Islet of Langerhans (tissue), 1 donor: ENCODE results near the gene ZNF598.
"Not testable (repeated sequence)": the region's sequence is repeated elsewhere in the genome, so short reads cannot be mapped to it uniquely, and the experiment has no call there.

Source experiments
- FAIRE-seq: peaks from one replicate; lab custom pipeline; 2011; peaks lifted over from hg19 to GRCh38; lab: Jason Lieb, UNC

ZNF598 gene

DNA sequence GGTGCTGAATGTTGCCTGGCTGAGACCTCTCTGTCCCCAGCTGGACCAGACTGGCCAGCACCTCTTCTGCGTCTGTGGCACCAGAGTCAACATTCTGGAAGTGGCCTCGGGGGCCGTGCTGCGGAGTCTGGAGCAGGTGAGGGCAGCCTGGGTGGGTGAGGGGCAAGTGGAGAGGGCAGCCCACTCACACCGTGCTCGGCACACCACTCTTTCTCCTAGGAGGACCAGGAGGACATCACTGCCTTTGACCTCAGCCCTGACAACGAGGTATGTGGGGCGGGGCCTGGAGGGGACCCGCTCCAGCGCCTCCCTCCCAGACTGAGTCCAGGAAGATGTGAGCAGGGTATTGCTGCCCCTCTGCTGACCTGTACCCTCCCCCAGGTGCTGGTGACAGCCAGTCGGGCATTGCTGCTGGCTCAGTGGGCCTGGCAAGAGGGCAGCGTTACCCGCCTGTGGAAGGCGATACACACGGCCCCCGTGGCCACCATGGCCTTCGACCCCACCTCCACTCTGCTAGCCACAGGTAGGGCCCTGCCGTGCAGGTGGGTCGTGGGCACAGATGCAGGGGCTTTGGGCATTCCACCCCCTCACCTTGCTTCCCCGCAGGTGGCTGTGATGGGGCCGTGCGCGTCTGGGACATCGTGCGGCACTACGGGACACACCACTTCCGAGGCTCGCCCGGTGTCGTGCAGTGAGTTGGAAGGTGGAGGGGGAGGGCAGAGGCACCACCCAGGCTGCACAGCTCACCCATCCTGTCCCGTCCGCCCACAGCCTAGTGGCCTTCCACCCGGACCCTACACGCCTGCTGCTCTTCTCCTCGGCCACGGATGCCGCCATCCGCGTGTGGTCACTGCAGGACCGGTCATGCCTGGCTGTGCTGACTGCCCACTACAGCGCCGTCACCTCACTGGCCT lies 35.2 kb downstream of the ZNF598 start:
- no peak for FAIRE-seq

DNA sequence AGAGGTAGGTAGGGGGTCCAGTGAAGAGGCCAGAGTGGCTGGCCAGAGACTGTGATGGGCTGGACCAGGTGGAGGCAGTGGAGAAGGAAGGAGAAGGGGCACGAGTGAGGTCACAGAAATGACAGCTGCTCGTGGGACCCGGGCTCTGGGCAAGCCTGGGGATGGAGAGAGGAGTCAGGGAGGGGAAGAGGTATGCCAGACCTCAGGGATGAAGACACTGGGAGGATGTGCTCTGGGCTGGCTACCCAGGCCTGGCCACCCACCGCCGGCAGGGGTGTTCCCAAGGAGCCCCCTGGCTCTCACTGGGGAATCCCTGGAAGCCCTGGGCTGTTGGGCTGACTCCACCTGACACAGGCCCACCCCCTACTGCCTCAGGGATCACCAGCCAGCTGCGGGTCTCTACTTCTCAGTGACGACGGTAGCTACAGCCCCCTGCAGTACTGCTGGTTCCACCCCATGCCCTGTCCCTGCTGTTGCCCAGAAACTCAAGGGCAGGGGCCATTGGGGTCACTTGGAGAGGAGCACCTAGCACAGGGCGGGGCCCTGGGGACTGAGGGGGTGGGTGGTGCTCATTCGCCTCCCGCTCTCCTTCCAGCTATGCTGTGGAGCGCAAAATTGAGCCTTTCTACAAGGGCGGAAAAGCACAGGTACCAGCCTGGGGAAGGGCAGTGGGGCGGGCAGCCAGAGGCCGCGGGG lies 36.0 kb downstream of the ZNF598 start:
- no peak for FAIRE-seq

DNA sequence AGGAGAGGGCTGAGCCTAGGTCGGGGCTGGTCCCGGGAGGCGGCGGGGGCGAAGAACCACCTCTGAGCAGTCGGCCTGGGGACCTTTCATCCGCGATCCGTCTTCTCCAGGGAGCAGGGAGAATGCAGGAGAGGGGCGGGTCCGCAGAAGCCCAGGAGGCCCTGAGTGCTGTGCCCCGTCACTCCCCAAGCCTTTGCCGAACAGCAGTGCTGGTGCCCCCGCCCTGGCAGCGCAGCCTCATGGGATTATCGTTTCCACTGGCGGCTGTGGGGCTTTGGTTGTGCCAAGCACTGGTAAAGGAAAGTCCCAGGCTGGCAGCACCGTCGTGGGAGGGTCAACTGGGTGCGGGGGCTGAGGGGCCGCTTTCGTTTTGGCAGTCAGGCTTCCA lies 37.1 kb downstream of the ZNF598 start:
- FAIRE-seq, result no peak

DNA sequence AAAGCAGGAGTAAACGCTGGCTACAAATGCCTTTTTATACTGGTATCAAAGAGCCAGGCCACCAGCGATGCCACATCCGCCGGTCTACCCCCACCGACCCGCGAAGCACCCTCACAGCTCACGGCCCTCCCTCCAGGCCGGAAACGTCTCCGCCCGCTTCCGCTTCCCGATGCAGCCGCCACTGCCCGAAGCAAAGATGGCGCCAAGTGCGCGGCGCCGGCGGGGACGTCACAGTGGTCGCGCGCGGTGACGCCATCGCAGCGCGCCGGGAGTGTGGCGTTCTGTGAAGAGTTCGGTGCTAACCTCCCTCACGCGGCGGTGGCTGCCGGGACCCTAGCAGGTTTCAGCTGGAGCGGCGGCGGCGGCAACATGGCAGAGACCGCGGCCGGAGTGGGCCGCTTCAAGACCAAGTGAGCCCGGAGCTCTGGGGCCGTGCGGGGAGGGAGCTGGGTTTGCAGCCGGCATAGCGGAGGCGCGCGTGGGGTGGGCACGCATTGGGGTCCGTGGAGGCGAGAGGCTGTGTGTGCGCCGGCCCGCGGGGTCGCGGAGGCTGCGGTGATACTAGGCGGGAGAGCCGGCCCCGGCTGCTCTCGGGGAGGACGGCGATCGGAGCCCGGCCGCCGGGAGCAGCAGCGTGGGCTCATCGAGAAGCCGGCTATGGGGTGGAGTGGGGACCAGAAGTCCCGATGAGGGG lies 37.7 kb downstream of the ZNF598 start, which contains the start of gene TBL3:
TSS of gene TBL3 (plus strand) at position 258 of the 694 bp plus-strand sequence. CDS start at position 370, 112 bp downstream.
- peak; percentile 51 for FAIRE-seq

DNA sequence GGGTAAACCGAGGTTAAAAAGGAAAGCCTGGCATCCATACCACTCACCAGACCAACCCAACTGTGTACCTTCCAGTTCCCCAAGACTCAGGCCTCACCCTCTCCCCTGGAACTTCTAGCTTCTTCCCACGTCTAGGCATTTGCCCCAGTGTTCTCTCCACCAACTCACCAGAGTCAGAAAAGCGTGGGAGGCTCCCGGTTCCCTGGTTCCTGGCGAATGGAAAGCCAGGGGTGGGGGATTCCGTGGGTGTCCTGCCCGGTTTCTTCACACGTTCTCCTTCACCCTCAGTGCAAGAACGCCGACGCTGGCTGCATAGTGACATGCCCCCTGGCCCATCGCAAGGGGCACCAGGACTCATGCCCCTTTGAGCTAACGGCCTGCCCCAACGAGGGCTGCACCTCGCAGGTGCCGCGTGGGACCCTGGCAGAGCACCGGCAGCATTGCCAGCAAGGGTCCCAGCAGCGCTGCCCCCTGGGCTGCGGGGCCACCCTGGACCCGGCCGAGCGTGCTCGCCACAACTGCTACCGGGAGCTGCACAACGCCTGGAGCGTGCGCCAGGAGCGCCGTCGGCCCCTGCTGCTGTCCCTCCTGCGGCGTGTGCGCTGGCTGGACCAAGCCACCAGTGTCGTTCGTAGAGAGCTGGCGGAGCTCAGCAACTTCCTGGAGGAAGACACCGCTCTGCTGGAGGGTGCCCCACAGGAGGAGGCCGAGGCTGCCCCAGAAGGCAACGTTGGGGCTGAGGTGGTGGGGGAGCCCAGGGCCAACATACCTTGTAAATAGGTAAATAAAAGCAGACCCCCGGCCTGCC lies 41.3 kb downstream of the ZNF598 start:
- FAIRE-seq, result no peak

DNA sequence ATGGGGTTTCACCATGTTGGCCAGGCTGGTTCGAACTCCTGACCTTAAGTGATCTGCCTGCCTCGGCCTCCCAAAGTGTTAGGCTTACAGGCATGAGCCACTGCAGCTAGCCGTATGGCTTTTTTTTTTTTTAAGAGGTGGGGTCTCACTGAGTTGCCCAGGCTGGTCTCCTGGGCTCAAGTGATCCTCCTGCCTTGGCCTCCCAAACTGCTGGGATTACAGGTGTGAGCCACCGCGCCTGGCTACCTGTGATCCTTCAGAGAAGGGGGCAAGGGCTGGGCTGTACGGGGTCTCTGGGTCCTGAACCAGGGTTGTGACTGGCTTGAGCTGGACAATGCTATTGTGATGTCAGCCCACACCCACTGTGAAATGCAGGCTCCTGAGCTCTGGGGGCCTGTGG lies 43.2 kb downstream of the ZNF598 start, which contains the start of gene RNF151:
TSS of gene RNF151 (plus strand) at position 397 of the 400 bp plus-strand sequence. CDS start 26 bp downstream, outside the sequence.
- no peak for FAIRE-seq

DNA sequence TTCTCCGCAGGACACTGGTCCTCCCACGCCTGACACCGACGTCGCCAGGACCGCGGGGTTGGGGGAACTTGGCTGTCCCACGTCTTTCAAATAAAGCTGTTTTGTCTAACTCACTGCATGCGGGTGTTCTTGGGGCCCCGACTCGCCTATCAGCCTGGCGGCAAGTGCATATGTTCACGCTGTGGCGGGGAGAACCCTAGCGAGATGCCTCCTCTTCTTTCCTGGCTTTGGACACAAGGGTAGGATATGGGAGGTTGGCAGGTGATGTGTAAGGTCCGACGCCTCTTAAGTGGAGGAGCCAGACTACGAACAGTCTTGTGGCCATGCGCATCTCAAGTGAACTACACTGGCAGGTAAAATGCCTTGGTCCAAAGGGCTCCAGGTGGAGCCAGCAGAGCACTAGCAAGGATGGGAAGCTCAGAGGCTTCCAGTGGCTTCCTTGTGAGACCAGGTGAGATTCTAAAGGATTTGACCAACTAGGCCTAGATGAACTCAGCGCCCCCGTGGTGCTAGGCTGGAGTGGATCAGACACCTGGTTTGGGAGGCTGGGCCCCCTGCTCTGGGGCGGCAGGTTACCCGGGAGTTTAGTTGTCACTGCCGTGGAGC lies 44.1 kb downstream of the ZNF598 start:
- FAIRE-seq, result no peak

DNA sequence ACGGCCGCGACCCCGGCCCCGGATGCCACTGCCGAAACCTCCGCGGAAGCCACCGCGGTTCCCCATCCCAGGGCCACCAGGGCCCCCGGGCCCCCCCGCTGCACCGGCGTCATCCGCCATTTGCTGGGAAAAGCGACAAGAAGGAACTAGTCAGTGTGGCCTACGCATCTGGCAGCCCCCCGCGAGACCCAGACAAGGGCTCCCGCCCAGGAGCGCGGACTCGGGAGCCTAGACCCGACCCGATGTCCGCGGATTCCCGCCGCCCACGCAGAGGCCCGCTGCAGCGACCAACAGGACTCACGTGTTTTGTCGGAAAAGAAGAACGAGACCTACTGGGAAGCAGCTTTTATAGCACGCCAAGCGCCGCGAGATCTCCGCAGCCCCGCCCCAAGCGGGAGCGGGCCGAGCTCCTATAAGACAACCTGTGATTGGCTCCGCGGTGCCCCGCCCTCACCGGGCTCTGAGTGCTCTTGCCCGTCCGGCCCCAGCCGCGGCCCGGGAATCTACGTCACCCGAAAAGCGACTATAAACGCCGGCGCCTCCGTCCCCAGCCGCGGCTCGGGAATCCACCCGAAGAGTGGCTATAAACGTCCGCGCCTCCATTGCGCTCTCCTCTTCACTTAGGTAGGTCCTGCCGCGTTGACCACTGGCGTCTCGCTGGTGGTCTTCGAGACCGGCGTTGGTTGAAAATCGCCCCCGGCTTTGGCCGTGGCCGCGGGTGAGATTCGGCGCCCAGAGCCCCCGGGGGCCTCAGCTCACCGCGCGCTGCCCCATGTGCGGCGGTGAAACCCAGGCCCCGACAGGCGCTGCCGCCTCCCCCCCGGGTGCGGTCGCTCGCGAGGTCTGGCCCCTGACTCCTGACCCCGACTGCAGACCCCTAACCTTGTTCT lies 44.9 kb downstream of the ZNF598 start, which contains the start of gene RPS2:
TSS of gene RPS2 (minus strand) at position 321 of the 890 bp plus-strand sequence. CDS start at position 120, 201 bp downstream.
- no peak for FAIRE-seq

DNA sequence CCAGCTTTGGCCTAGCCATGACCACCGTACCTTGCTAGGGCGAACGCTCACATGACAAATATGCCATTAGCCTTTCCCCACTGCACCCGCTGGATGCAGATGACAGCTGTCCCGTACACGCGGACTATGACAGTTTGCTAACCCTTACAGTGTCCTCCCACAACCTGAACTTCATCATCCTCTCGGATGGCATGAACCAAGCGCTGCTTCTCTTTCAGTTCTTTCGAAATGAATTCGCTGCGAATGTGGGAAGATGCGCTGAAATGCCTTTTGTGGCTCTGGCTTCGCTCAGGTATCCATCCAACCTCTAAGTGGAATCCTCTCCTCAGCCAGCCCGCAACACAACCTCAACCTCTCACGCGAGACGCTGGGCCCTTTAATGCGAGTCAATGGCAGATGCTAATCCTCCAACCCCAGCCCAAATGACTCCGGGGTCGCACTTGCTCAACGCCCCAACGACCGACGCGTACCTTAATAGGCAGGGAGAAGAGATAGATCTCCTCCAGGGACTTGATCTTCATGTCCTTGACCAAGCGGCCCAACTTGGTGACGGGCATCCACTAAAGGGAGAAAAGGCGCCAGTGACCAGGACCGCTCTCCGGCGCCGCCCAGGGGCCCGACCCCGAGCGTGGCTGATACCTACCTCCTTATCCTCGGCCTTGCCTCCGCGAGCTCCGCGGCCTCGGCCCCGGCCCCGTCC lies 45.7 kb downstream of the ZNF598 start:
- no peak for FAIRE-seq

DNA sequence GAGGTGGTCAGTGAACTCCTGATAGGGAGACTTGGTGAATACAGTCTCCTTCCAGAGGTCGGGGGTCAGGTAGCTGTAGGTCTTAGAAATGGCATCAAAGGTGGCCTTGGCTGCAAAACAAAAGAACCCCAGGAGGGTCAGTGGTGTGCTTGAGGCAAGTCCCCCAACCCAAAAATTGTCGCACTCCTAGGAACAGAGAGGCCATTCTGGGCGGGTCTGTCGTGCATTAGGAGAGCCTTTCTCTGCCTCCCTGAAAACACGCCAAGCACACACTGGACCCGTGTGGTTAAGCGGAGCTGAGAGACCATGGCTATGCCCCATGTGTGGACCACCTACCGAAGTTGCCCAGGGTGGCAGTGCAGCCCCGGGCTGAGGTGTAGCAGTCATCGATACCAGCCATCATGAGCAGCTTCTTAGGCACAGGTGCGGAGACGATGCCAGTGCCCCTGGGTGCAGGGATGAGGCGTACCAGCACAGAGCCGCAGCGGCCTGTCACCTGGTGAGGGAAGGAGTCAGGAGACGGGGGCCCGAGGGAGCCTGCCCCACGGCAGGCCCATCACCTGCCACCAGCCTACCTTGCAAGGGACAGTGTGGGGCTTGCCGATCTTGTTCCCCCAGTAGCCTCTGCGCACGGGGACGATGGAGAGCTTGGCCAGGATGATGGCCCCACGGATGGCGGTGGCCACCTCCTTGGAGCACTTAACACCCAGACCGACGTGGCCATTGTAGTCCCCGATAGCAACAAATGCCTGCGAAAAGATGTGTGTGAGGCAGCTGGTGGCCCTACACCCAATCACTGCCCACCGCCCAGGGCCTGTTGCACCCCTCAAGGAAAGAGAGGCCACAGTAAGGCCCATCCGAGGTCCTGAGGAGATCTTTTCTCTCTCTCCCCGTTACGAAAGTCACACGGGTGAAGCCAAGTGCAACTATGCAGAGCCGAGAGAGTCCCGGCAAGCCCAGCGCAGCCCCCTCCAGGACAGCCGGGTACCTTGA lies 47.2 kb downstream of the ZNF598 start:
- FAIRE-seq, result not testable (repeated sequence)

DNA sequence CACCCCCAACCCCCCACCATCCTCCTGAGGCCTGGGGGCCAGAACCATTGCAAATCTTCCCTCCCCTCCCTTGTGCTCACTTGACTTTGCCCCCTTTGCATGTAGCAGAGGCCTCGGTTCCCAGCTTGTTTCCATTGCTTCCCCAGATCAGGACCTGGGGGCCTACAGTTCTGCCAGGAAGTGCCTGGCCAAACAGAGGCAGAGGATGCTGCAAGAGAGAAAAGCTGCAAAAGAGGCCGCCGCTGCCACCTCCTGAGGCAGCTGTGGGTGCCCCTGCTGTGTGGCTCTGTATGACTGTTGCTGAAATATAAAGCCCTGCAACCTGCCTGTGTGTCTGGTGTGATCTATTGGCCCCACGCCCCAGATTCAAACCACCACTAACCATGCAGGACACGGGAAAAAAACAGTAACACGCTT lies 48.0 kb downstream of the ZNF598 start:
- no peak for FAIRE-seq

DNA sequence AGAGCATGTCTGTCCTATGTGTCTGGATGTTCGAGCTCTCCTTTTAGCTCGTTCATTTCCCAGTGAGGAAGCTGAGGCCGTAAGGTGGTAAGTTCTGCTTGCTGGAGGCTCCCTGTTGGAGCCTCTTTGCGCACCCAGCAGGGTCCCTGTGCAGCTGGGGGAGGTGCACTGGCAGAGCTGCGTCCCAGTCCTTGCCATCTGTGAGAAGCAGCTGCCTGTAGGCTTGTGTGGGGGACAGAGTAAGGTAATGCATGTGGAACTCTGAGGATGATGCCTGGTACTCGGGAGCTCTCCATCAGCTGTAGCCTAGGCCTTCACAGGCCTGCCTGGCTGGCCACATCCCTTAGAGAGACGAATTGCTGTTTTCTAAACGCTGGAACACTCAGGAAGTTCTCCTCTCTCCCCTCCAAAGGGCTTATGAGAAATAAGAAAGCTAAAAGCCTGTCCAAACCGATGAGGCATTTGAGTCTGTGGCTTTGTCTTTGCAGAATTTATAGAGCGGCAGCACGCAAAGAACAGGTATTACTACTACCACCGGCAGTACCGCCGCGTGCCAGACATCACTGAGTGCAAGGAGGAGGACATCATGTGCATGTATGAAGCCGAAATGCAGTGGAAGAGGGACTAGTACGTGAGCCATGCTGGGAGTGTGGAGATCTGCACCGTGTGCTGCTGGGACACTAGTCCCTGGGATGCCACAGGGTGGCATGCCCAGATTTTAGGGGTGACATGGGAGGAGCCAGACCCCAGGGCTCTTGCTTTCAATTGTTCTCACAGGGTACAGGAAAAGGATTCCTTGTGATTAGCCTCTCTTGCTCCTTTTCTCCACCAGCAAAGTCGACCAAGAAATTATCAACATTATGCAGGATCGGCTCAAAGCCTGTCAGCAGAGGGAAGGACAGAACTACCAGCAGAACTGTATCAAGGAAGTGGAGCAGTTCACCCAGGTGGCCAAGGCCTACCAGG lies 48.7 kb downstream of the ZNF598 start:
- FAIRE-seq, result no peak

DNA sequence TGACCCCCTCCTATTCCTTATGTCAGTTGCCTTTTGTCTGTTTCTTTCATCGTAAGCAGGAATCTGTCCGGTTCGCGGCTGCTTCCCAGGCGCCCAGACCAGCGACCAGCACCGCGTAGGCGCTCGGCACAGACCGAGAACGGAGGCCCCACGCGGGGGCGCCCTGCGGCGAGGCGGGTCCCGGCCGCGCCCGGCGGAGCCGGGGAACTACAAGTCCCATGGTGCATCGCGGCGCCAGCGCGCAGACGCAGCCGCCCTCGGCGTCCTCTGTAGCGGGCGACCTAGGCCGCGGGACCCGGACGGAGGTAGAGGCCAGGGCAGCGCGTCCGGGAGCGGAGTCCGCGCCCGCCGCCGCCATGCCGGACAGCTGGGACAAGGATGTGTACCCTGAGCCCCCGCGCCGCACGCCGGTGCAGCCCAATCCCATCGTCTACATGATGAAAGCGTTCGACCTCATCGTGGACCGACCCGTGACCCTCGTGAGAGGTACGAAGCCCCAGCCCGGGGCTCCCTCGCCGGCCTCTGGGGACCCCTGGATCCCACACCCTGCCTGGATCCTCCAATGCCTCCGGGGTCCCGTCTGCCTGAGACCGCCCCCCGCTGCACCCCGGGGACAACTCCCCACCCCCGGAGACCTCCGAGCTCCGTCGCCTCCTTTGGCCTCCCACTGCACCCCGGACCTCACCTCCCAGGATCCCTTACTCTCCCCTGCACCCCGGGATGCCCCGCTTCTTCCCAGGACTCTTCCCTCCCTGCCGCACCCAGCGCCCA lies 50.2 kb downstream of the ZNF598 start, which contains the start of gene NDUFB10:
TSS of gene NDUFB10 (plus strand) at position 270 of the 771 bp plus-strand sequence. CDS start at position 357, 87 bp downstream.
- FAIRE-seq, result no peak

DNA sequence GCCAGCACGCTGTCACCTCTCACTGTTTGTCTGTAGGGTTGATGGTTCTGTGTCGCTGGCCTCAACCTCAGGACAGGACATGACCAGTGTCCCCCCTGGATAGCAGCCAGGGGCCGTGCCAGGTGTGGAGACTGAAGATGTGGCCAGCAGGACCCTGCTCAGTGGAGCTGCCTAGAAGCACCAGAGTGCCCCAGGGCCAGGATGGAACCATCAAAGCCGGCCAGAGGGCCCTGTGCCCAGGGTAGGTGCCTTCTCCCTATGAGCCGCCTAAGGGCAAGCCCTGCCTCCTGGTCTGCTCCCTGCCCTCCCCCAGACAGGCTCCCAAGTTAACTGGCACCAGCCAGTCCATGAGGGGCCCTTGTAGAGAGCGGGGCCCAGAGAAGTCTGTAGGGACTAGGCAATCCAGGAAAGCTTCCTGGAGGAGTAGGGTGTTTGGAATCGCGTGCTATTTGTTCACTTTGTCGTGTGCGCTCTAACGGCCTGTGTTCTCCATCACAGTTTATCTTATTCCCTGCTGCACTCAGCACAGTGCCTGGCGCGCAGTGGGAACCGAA lies 50.8 kb downstream of the ZNF598 start:
- no peak for FAIRE-seq

DNA sequence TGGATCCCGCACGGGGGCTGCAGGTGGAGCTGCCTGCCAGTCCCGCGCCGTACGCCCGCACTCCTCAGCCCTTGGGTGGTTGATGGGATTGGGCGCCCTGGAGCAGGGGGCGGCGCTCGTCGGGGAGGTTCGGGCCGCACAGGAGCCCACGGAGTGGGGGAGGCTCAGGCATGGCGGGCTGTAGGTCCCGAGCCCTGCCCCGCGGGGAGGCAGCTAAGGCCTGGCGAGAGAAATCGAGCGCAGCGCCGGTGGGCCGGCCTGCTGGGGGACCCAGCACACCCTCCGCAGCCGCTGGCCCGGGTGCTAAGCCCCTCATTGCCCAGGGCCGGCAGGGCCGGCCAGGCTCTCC lies 51.5 kb downstream of the ZNF598 start:
- FAIRE-seq, result not testable (repeated sequence)
